ENCODE results near the gene NELFA. TPM values are rescaled to one million over a fixed set of nuclear protein-coding genes. Genes with fewer than 3 reads are reported as not detected.
A peak's percentile ranks its signal among the peaks of the same experiment; 100 is the strongest.

NELFA gene
- total and polyA plus RNA-seq, 2 of the 13 experiments (the other 11 are each of a cell fraction or from before 2014, with no cell fraction given), result 13.3 to 18.5 TPM

- TF ChIP-seq ZNF431 (CRISPR knock-in tag; IDR thresholded peaks at IDR 0.05; ENCODE audit: borderline replicate concordance, low read depth), result no peak
- TF ChIP-seq NR2F1 (CRISPR knock-in tag; IDR thresholded peaks at IDR 0.05), result no peak; a peak in 1 of 4 replicates
- TF ChIP-seq CREB3 (CRISPR knock-in tag; IDR thresholded peaks at IDR 0.05), result no peak
- peak; percentile 36; the same call in 1 of the 2 replicates for TF ChIP-seq ZNF629 (CRISPR knock-in tag; conservative IDR thresholded peaks at IDR 0.05)
- TF ChIP-seq NFE2L1 (CRISPR knock-in tag; IDR thresholded peaks at IDR 0.05; ENCODE audit: borderline replicate concordance), result no peak
- TF ChIP-seq ZNF414 (CRISPR knock-in tag; IDR thresholded peaks at IDR 0.05), result no peak
- TF ChIP-seq MXD4 (CRISPR knock-in tag; IDR thresholded peaks at IDR 0.05), result no peak
- TF ChIP-seq PRDM10 (CRISPR knock-in tag; IDR thresholded peaks at IDR 0.05; ENCODE audit: low read depth), result no peak
- TF ChIP-seq ZNF143 (CRISPR knock-in tag; IDR thresholded peaks at IDR 0.05), result no peak
- TF ChIP-seq CENPT (CRISPR knock-in tag; IDR thresholded peaks at IDR 0.05; ENCODE audit: low read depth), result no peak
- TF ChIP-seq ZNF556 (CRISPR knock-in tag; IDR thresholded peaks at IDR 0.05; ENCODE audit: borderline replicate concordance), result no peak
- TF ChIP-seq MZF1 (CRISPR knock-in tag; IDR thresholded peaks at IDR 0.05; ENCODE audit: borderline replicate concordance), result no peak
- peak; percentile 38; the same call in 1 of the 2 replicates for TF ChIP-seq ONECUT2 (CRISPR knock-in tag; IDR thresholded peaks at IDR 0.05)
- TF ChIP-seq CCAR2 (optimal IDR thresholded peaks at IDR 0.05; ENCODE audit: low read depth, low read length), result no peak
- TF ChIP-seq PHF5A (CRISPR knock-in tag; IDR thresholded peaks at IDR 0.05; ENCODE audit: low read depth, unreplicated experiment), result no peak
- no peak for TF ChIP-seq ZNF430 (CRISPR knock-in tag; IDR thresholded peaks at IDR 0.05)
- TF ChIP-seq PRPF4 (IDR thresholded peaks at IDR 0.05; ENCODE audit: low read depth, low read length, poor library complexity, severe bottlenecking), result no peak
- TF ChIP-seq ZNF691 (CRISPR knock-in tag; IDR thresholded peaks at IDR 0.05; ENCODE audit: borderline replicate concordance, low read depth), result peak; percentile 19; the same call in 1 of the 2 replicates
- TF ChIP-seq ZSCAN5A (CRISPR knock-in tag; IDR thresholded peaks at IDR 0.05; ENCODE audit: borderline replicate concordance), result no peak
- TF ChIP-seq POLR2AphosphoS5 (IDR thresholded peaks at IDR 0.05; ENCODE audit: low read depth, low read length), result no peak; the same call in 1 of the 2 replicates
- no peak; the same call in 1 of the 2 replicates for TF ChIP-seq ATF2 (CRISPR knock-in tag; IDR thresholded peaks at IDR 0.05)
Observed at GRCh38 chr4:2008671-2008920, 178 bp downstream of the NELFA start (continued).
